ENCODE measurements around the gene RCBTB1. TPM values are rescaled to one million over a fixed set of nuclear protein-coding genes. Genes with fewer than 3 reads are reported as not detected.

Gene RCBTB1
- total RNA-seq, 1 donor from 2014 or later = 24.2 TPM

- H3K36me3 Mint-ChIP-seq = peaks cover 10% of the 10 kb centered on the region
- DNase-seq (ENCODE audit: low spot score in 2 of 2, unreplicated experiment in 2 of 2) = no peak
- H3K4me3 Mint-ChIP-seq = no peak overlapping the region
- no peak for TF ChIP-seq CTCF (IDR thresholded peaks at IDR 0.05; ENCODE audit: unreplicated experiment)
- no peak overlapping the region for H3K27ac Mint-ChIP-seq
- H3K4me1 Mint-ChIP-seq = peaks cover 13% of the 10 kb centered on the region
- no peaks in the 10 kb centered on the region for H3K27me3 Mint-ChIP-seq (ENCODE audit: low read depth)
- no peaks in the 10 kb centered on the region for H3K9me3 Mint-ChIP-seq
Measured at GRCh38 chr13:49580980-49581680, 4.2 kb downstream of the RCBTB1 start.

GRCh38 chr13:49579501-49579900 is 5.9 kb downstream of the RCBTB1 start:
- no peak for DNase-seq (ENCODE audit: low spot score in 2 of 2, unreplicated experiment in 2 of 2)
- Mint-ChIP-seq H3K4me1 (peaks cover 7% of the 10 kb centered on the region), H3K9me3 (peaks cover 3% of the 10 kb centered on the region), H3K27ac (no peak overlapping the region), H3K27me3 (ENCODE audit: low read depth) (no peaks in the 10 kb centered on the region), H3K36me3 (peaks cover 17% of the 10 kb centered on the region), H3K4me3 (no peak overlapping the region)
- no peak for TF ChIP-seq CTCF (IDR thresholded peaks at IDR 0.05; ENCODE audit: unreplicated experiment)

GRCh38 chr13:49571299-49572240 is 13.8 kb downstream of the RCBTB1 start:
- no peak for DNase-seq (ENCODE audit: low spot score in 2 of 2, unreplicated experiment in 2 of 2)
- Mint-ChIP-seq H3K4me1 (peaks cover 13% of the 10 kb centered on the region), H3K4me3 (no peak overlapping the region), H3K27ac (no peak overlapping the region), H3K27me3 (ENCODE audit: low read depth) (no peaks in the 10 kb centered on the region), H3K36me3 (peaks cover 16% of the 10 kb centered on the region), H3K9me3 (peaks cover 3% of the 10 kb centered on the region)
- TF ChIP-seq CTCF (IDR thresholded peaks at IDR 0.05; ENCODE audit: unreplicated experiment) = no peak

- H3K27me3 Mint-ChIP-seq (ENCODE audit: low read depth) = no peaks in the 10 kb centered on the region
- peaks cover 3% of the 10 kb centered on the region for H3K9me3 Mint-ChIP-seq
- H3K4me3 Mint-ChIP-seq = no peak overlapping the region
- peaks cover 13% of the 10 kb centered on the region for H3K4me1 Mint-ChIP-seq
- H3K36me3 Mint-ChIP-seq = peaks cover 20% of the 10 kb centered on the region
- H3K27ac Mint-ChIP-seq = no peak overlapping the region
- no peak for TF ChIP-seq CTCF (IDR thresholded peaks at IDR 0.05; ENCODE audit: unreplicated experiment)
- no peak for DNase-seq (ENCODE audit: low spot score in 2 of 2, unreplicated experiment in 2 of 2)
Measured at GRCh38 chr13:49569993-49570689, 15.2 kb downstream of the RCBTB1 start.

- Mint-ChIP-seq H3K27me3 (ENCODE audit: low read depth) (no peaks in the 10 kb centered on the region), H3K27ac (no peak overlapping the region), H3K4me1 (peaks cover 13% of the 10 kb centered on the region), H3K36me3 (peaks cover 26% of the 10 kb centered on the region), H3K9me3 (peaks cover 7% of the 10 kb centered on the region), H3K4me3 (no peak overlapping the region)
- no peak for TF ChIP-seq CTCF (IDR thresholded peaks at IDR 0.05; ENCODE audit: unreplicated experiment)
- no peak for DNase-seq (ENCODE audit: low spot score in 2 of 2, unreplicated experiment in 2 of 2)
Measured at GRCh38 chr13:49567491-49567890, 17.9 kb downstream of the RCBTB1 start.
